K562 (cell line): ENCODE measurements around the gene RASGRP4. TPM values are rescaled to one million over a fixed set of nuclear protein-coding genes. Genes with fewer than 3 reads are reported as not detected.

Experiments
- ATAC-seq: fragments of 200-7000 bp; cut with Tn5 transposase; 3 replicates; pipeline ENCODE4 v1.9.1; 2020; ENCODE audit warnings: moderate library complexity
- BruUV-seq: library from RNA; stranded (reverse); fragments of 400-500 nt; replicated peaks from 2 replicates; lab custom pipeline; 2021; lab: Mats Ljungman, UMichigan
- CTCF ChIA-PET: fragments of 300-600 bp; formaldehyde crosslinking; extraction: SDS; loops from one replicate; lab custom pipeline; 2021; ENCODE audit warnings: low intra/inter-chr PET ratio; lab: Yijun Ruan, JAX
- POLR2A ChIA-PET: fragments of 300-600, 350-650 bp; sonication (Branson Sonifier 250); formaldehyde crosslinking; extraction: SDS; loops from one replicate; lab custom pipeline; 2021; ENCODE audit warnings: antibody characterized with exemption, inconsistent platforms; lab: Yijun Ruan, JAX
- DNase-seq, 4 experiments: peaks; one replicate each; pipeline versions ENCODE4 v3.0.0 to v3.0.0-alpha.2; 2011 to 2018; ENCODE audit warnings: low spot score in 3 of 4, mixed read lengths in 3 of 4; ENCODE audit errors: extremely low read depth in 1 of 4
- FAIRE-seq: peaks from 2 replicates; lab custom pipeline; 2011; peaks lifted over from hg19 to GRCh38; lab: Jason Lieb, UNC
- H2AFZ ChIP-seq: 2 replicates; pipeline ENCODE4 v1.6.0; 2011; ENCODE audit warnings: low read depth, low read length, control low read depth, inconsistent platforms
- H3K27ac ChIP-seq: fragments of 200-600 bp; 3 replicates; pipeline ENCODE4 v1.8.0; 2011; ENCODE audit warnings: low read depth, mild to moderate bottlenecking, control low read depth, inconsistent platforms, low read length, moderate library complexity, mixed read lengths; ENCODE audit errors: extremely low read depth
- H3K27me3 ChIP-seq, 2 experiments: fragments of 300-600 bp in 1 of 2; 2 replicates in 1 of 2; 3 replicates in 1 of 2; pipeline versions ENCODE4 v1.6.0 to v1.8.0; 2011; ENCODE audit warnings: inconsistent platforms in 2 of 2, low read length in 2 of 2, mild to moderate bottlenecking in 1 of 2, mixed read lengths in 1 of 2, moderate library complexity in 1 of 2; ENCODE audit not compliant: control insufficient read depth in 2 of 2, insufficient read depth in 2 of 2
- H3K36me3 ChIP-seq: fragments of 300-600 bp; 3 replicates; pipeline ENCODE4 v1.8.0; 2011; ENCODE audit warnings: mild to moderate bottlenecking, low read length, inconsistent platforms; ENCODE audit not compliant: control insufficient read depth, insufficient read depth
- H3K4me1 ChIP-seq, 2 experiments: fragments of 200-600 bp in 1 of 2; replicated peaks in 1 of 2; 2 replicates in 1 of 2; 3 replicates in 1 of 2; pipeline versions ENCODE4 v1.5.1 to v1.8.0; 2011; ENCODE audit warnings: inconsistent platforms in 2 of 2, low read length in 2 of 2, mild to moderate bottlenecking in 1 of 2, mixed read lengths in 1 of 2, moderate library complexity in 1 of 2; ENCODE audit not compliant: control insufficient read depth in 2 of 2, insufficient read depth in 2 of 2
- H3K4me2 ChIP-seq: 2 replicates; pipeline ENCODE4 v1.6.1; 2011; ENCODE audit warnings: low read length, control low read depth, inconsistent platforms, mixed read lengths; ENCODE audit not compliant: insufficient read depth
- H3K4me3 ChIP-seq: fragments of 200-600 bp; sonication (generic), shearing (Covaris generic); 2 replicates; pipeline ENCODE4 v1.5.1; 2016; ENCODE audit warnings: control low read depth, inconsistent platforms
- H3K79me2 ChIP-seq: fragments of 200-600 bp; 3 replicates; pipeline ENCODE4 v1.8.0; 2011; ENCODE audit warnings: low read length, inconsistent platforms; ENCODE audit not compliant: control insufficient read depth, insufficient read depth
- H3K9ac ChIP-seq, 2 experiments: 2 replicates each; pipeline versions ENCODE4 v1.6.0 to v1.6.1; 2011; ENCODE audit warnings: low read depth in 2 of 2, low read length in 2 of 2, control low read depth in 1 of 2, inconsistent platforms in 1 of 2, mild to moderate bottlenecking in 1 of 2, mixed read lengths in 1 of 2; ENCODE audit not compliant: insufficient read depth in 1 of 2
- H3K9me1 ChIP-seq: one replicate; pipeline ENCODE4 v1.6.0; 2011; ENCODE audit warnings: inconsistent platforms, mild to moderate bottlenecking, low read length, moderate library complexity; ENCODE audit not compliant: control insufficient read depth, insufficient read depth
- H3K9me3 ChIP-seq: replicated peaks from 2 replicates; pipeline ENCODE4 v1.5.1; 2011; ENCODE audit warnings: low read depth, low read length, inconsistent platforms; ENCODE audit not compliant: control insufficient read depth, insufficient read depth
- H4K20me1 ChIP-seq: replicated peaks from 2 replicates; pipeline ENCODE4 v1.6.1; 2011; ENCODE audit warnings: low read length, inconsistent platforms, mixed read lengths; ENCODE audit not compliant: control insufficient read depth, insufficient read depth
- BHLHE40 ChIP-seq: IDR thresholded peaks from 2 replicates; pipeline ENCODE4 v1.6.1; 2011; ENCODE audit warnings: low read length, improper control_type of control experiment
- FOXJ2 ChIP-seq: fragments of 200-800 bp; sonication (Bioruptor generic); IDR thresholded peaks from 2 replicates; pipeline ENCODE4 v1.6.1; 2016; ENCODE audit warnings: missing genetic modification characterization, missing compliant biosample characterization
- GABPA ChIP-seq: fragments of 200-800 bp; sonication (Bioruptor generic); conservative IDR thresholded peaks from 2 replicates; pipeline ENCODE4 v1.6.1; 2016; ENCODE audit warnings: low read depth, missing genetic modification characterization, missing compliant biosample characterization
- RBBP5 ChIP-seq: fragments of 200-600 bp; sonication (generic); IDR thresholded peaks from 2 replicates; pipeline ENCODE4 v1.6.1; 2012; ENCODE audit warnings: borderline replicate concordance, mild to moderate bottlenecking, low read length, control low read depth, inconsistent platforms; ENCODE audit not compliant: insufficient read depth, poor library complexity, severe bottlenecking
- SUPT5H ChIP-seq: fragments of 450-650 bp; IDR thresholded peaks from 2 replicates; pipeline ENCODE4 v1.6.1; 2016
- ZNF23 ChIP-seq: fragments of 250-450 bp; sonication (Bioruptor Pico); IDR thresholded peaks from 2 replicates; pipeline ENCODE4 v1.4.0; 2020; ENCODE audit warnings: mild to moderate bottlenecking
- ZSCAN29 ChIP-seq: fragments of 450-650 bp; IDR thresholded peaks from 2 replicates; pipeline ENCODE4 v1.6.1; 2017
- WGBS: fragments of 100-300 bp; shearing (Covaris generic); methylation state at CpG from one replicate; pipeline ENCODE4 v1.1.6; 2016; ENCODE audit warnings: low coverage, mixed read lengths; ENCODE audit not compliant: insufficient coverage; ENCODE audit errors: missing lambda C conversion rate; 5-methylcytosine and 5-hydroxymethylcytosine counted together
- in situ Hi-C: fragments of 300-500 bp; cut with MboI; formaldehyde crosslinking; loops from 4 replicates; pipeline ENCODE4 v1.15.0; 2018; ENCODE audit warnings: inconsistent platforms, mixed read lengths
- intact Hi-C: fragments of 100-400 bp; cut with micrococcal nuclease; formaldehyde crosslinking; loops from 2 replicates; pipeline ENCODE4 v1.14.2; 2022
- polyA plus RNA-seq, 8 experiments: library from polyadenylated mRNA; depleted of rRNA in 4 of 8; stranded (reverse) in 5 of 8; unstranded in 3 of 8; fragments of >200 nt; fragmentation: Nextera tagmentation in 2 of 8; fragmentation: Illumina TruSeq in 1 of 8; extraction: Ambion mirVana in 2 of 8; extraction: Trizol in 1 of 8; gene quantifications; 2 replicates each; pipeline versions ENCODE4 v1.2.1 to v1.2.3, GENCODE V29; 2011 to 2014; ENCODE audit warnings: inconsistent platforms in 1 of 8, missing spikeins in 1 of 8
- total RNA-seq, 7 experiments: library from RNA; depleted of rRNA in 6 of 7; stranded (reverse); fragments of >200 nt in 6 of 7; fragmentation: Illumina TruSeq in 2 of 7; extraction: Trizol in 2 of 7; gene quantifications; 2 replicates each; pipeline versions ENCODE4 v1.2.1 to v1.2.3, GENCODE V29; 2011 to 2021; ENCODE audit warnings: low replicate concordance in 1 of 7
- TF ChIP-seq, protein P1 (sequence below), 2 experiments: fragments of 250-450 bp in 1 of 2; fragments of 450-650 bp in 1 of 2; sonication (Bioruptor Pico) in 1 of 2; IDR thresholded peaks; 2 replicates each; pipeline versions ENCODE4 v1.6.1 to v1.8.0; 2016 to 2021; ENCODE audit warnings: mild to moderate bottlenecking in 2 of 2, moderate library complexity in 2 of 2, missing compliant biosample characterization in 1 of 2, missing genetic modification characterization in 1 of 2

The RASGRP4 gene
- total and polyA plus RNA-seq, 9 of the 15 experiments (the other 6 are each of a cell fraction or from before 2014, with no cell fraction given), result 0.39 to 4.6 (median 3.8) TPM

DNA sequence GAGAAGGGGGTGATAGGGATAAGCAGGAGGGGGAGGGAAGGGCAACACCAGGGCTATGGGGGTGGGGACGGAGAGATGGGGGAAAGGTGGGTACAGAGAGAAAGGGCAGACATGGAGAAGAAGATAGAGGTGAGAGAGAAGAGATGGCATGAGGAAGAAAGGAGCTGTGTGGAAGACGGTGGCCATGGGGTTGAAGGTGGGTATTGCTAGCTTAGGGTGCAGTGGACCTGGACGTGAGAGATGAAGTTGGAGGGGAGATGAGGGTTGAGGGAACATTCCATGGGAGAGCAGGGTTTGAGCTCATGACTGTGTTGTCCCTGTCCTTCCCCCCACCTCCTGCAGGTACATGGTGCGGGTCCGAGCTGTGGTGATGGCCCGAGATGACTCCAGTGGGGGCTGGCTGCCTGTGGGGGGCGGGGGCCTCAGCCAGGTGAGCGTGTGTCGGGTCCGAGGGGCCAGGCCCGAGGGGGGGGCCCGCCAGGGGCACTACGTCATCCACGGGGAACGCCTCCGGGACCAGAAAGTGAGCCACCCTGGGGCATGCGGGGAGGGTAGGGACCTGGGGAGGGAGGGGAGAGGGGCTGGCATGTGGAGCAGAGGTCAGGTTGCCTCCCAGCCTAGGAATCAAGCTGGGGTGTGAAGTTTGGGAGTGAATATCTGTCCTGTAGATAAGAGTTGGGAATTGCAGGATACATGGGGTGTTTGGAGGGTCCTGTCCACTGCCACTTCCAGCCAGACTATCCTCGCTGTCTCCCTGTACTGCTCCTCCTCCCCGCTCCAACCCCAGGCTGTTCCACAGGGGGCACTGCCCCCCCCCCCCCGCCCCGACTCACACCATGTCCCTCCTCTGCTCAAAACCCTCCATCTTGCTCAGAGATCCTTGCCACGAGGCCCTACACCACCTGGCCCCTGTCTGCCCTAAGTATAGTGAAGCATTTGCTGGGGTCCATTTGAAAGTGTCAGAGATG lies 35.8 kb downstream of the RASGRP4 start (continued):
- TF ChIP-seq, protein P1, sequence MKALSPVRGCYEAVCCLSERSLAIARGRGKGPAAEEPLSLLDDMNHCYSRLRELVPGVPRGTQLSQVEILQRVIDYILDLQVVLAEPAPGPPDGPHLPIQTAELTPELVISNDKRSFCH (CRISPR knock-in tag; IDR thresholded peaks at IDR 0.05), result no peak
- TF ChIP-seq, protein P1 (tag; IDR thresholded peaks at IDR 0.05), result no peak
- no peak for TF ChIP-seq GABPA (tag)
- no peak for TF ChIP-seq FOXJ2 (tag)
- TF ChIP-seq RBBP5, result no peak
- TF ChIP-seq, all 486 proteins: peak for 0

DNA sequence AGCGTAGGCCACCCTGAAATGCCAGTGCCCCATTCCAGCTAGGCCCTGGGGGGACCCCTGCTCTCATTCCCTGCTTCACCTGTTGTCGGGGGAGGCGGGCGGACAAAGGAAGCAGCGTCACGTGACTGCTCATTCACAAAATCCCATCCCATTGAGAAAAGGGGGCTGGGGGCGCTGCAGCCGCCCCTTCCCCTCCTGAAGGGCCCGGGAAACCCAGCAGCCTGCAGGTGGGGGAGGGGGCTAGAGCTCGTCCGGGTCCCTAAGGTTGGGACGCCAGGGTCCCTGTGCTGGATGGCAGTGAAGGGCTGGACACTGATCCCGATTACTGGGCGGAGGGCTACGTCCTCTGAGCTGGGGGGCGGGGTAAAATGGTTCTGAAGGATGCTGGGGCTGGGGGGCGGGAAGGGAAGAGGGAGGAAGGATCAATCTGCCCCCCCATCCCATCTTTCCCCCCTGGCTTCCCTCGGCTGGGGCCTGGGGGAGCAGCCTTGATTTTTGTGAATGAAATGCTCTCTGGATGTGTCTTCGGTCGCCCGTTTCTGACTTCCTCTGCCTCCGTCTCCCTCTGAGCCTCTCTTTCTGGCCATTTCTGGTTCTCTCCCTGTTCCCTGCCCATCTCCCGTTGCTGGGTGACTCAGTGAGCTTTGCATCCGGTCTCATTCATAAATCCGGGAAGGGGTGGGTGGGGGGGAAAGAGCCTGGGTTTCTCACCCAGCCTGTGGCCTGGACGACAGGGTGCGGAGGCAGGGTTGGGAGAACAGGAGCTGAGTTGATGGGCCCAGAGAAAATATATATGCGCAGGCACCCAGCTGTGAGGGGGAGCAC lies 36.7 kb downstream of the RASGRP4 start:
- intact Hi-C loops, result loop anchor here (5.0 kb wide), 2 partner anchors 52 to 147 kb away; partner anchors contain the start of gene CATSPERG
- 0 out of 3 replicates have a peak, but pooled peaks cover 2% of the 10 kb centered on the region for H3K79me2 ChIP-seq
- peak overlapping the region in 1 of 2 experiments; percentile 21; a peak in 1 of 4 replicates for H3K9ac ChIP-seq
- TF ChIP-seq BHLHE40 (peak; percentile 52; the same call in 1 of the 2 replicates), SUPT5H (no peak), ZNF23 (CRISPR knock-in tag) (no peak), ZSCAN29 (no peak)

More for the DNA sequence above, 36.7 kb downstream of the RASGRP4 start:
- no peaks in the 10 kb centered on the region for H3K9me3 ChIP-seq
- H2AFZ ChIP-seq, result no peak overlapping the region
- no peak for ATAC-seq
- H3K36me3 ChIP-seq, result peaks cover 21% of the 10 kb centered on the region; the same call in 1 of the 3 replicates
- WGBS, result 28% methylated on average over 15 of the region's 28 CpGs
- H3K27ac ChIP-seq, result no peak overlapping the region
- no peak for FAIRE-seq
- DNase-seq, result no peak
- H3K4me1 ChIP-seq, result peaks cover 16 to 68% of the 10 kb centered on the region in 2 experiments; a peak in 4 of 5 replicates
- no peaks in the 10 kb centered on the region for H3K9me1 ChIP-seq
- no peak overlapping the region for H3K4me2 ChIP-seq
- in situ Hi-C loops, result no loop called here
- BruUV-seq, result no TSS peak
- no peaks in the 10 kb centered on the region for H4K20me1 ChIP-seq
- ChIA-PET CTCF (no interaction called here), POLR2A (interaction anchor here (0.6 to 1.1 kb wide), 5 partner anchors 8 to 15 kb away, joined by 3 to 4 read pairs (median 3); partner anchors contain the start of gene PSMD8)
- H3K4me3 ChIP-seq, result no peak overlapping the region
- H3K27me3 ChIP-seq, result no peaks in the 10 kb centered on the region
